ENCODE data around the gene TMEM131L. TPM values are rescaled to one million over a fixed set of nuclear protein-coding genes. Genes with fewer than 3 reads are reported as not detected.

Gene TMEM131L
- total RNA-seq, 1 donor from 2014 or later = 29.8 TPM

DNA sequence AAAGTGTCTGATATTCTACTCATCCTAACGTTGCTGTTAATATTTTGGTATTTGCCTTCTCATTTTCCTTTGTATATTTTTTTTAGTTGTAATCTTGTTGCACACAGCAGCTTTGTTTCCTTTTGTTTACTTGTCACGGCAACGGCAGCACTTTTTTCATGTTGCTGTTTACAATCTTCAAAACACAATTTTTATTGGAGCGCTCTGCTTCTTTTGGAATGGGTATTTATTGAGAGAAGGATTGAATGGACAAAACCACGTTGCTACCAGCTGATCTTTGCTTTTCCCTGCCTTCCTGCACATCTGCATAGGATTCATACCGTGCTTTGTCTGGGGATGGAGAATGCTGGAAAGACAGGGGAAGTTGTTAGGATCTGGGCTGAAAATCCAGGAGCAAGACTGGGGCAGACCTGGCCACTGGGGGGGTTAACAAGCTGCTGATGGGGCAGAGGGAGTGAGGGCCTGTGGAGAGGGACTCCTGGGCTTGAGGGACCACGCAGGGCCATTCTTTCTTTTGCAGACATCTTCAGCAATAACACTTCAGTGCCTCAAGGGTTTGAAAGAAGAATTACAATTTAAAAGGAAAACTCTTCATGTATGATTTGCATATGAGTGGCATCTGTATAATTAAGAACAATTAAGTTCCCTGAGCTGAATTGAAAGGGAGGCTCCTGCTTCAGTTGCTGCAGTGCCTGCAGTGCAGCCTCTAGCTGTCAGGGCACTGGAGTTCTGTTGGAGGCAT is 69.8 kb downstream of the TMEM131L start:
- Mint-ChIP-seq H3K4me1 (ENCODE audit: unreplicated experiment) (peaks cover 32% of the 10 kb centered on the region), H3K4me3 (ENCODE audit: unreplicated experiment) (no peak overlapping the region), H3K36me3 (ENCODE audit: low read depth, unreplicated experiment) (peaks cover 19% of the 10 kb centered on the region), H3K27me3 (ENCODE audit: unreplicated experiment) (peaks cover 7% of the 10 kb centered on the region), H3K27ac (ENCODE audit: unreplicated experiment) (peak overlapping the region; percentile 95), H3K9me3 (ENCODE audit: unreplicated experiment) (no peaks in the 10 kb centered on the region)
- TF ChIP-seq, protein P1, sequence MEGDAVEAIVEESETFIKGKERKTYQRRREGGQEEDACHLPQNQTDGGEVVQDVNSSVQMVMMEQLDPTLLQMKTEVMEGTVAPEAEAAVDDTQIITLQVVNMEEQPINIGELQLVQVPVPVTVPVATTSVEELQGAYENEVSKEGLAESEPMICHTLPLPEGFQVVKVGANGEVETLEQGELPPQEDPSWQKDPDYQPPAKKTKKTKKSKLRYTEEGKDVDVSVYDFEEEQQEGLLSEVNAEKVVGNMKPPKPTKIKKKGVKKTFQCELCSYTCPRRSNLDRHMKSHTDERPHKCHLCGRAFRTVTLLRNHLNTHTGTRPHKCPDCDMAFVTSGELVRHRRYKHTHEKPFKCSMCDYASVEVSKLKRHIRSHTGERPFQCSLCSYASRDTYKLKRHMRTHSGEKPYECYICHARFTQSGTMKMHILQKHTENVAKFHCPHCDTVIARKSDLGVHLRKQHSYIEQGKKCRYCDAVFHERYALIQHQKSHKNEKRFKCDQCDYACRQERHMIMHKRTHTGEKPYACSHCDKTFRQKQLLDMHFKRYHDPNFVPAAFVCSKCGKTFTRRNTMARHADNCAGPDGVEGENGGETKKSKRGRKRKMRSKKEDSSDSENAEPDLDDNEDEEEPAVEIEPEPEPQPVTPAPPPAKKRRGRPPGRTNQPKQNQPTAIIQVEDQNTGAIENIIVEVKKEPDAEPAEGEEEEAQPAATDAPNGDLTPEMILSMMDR (IDR thresholded peaks at IDR 0.05; ENCODE audit: unreplicated experiment) = no peak
- no peak for DNase-seq (ENCODE audit: low spot score)

DNA sequence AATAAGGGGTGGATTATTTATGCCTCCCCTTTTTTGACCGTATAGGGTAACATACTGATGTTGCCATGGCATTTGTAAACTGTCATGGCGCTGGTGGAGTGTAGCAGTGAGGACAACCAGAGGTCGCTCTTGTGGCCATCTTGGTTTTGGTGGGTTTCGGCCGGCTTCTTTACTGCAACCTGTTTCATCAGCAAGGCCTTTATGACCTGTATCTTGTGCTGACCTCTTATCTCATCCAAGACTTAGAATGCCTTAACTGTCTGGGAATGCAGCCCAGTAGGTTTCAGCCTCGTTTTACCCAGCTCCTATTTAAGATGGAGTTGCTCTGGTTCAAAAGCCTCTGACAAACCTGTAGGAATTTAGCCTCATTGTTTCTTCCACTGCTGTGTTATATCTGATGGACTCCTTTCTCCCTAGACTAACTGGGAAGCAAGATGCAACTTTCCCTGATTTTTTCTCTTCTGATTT is 71.4 kb downstream of the TMEM131L start:
- H3K27me3 Mint-ChIP-seq (ENCODE audit: unreplicated experiment) = peaks cover 9% of the 10 kb centered on the region
- no peak overlapping the region for H3K27ac Mint-ChIP-seq (ENCODE audit: unreplicated experiment)
- no peak for DNase-seq (ENCODE audit: low spot score)
- H3K4me3 Mint-ChIP-seq (ENCODE audit: unreplicated experiment) = peak overlapping the region; percentile 7
- H3K9me3 Mint-ChIP-seq (ENCODE audit: unreplicated experiment) = no peaks in the 10 kb centered on the region
- TF ChIP-seq, protein P1 (IDR thresholded peaks at IDR 0.05; ENCODE audit: unreplicated experiment) = no peak
- peaks cover 23% of the 10 kb centered on the region for H3K36me3 Mint-ChIP-seq (ENCODE audit: low read depth, unreplicated experiment)
- H3K4me1 Mint-ChIP-seq (ENCODE audit: unreplicated experiment) = peaks cover 25% of the 10 kb centered on the region

DNA sequence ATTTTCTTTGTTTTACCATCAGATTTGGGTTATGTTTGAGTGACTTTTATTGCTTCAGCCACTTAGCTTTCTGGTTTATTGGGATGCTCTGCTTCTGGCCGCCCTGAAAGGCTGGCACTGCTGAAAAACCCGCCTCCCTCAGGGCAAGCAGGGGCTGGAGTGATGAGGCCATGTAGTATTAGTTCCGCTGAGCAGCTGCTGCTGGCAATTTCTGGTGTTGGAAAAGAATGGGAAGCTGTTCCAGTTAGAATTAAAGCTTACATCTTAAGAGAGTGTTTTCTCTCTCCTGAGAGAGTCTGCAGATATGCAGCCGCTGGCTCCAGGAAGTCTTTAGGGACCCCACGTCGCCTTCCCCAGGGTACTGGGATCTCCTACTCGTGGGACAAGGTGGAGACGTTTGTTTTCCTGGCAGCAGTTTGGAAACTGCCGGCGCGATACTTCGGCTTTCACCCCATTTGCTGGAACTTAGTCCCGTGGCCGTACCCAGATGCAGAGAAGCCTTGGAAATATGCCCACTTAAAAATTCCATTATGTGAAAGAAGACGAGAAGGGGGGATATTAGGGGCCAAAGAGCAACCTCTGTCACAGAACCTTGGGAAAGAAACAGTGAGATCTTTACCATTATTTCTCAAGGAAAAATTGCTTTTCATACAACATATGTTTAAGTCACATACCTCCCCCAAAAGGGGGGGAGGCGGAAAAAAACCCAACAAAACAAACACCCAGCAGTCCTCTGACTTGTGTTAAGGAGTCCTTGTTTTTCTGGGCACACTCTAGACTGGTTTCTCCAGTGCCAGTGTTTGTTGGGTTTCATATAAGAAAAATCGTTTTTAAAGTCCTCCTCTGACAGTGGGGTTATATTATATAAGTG is 72.6 kb downstream of the TMEM131L start:
- Mint-ChIP-seq H3K4me3 (ENCODE audit: unreplicated experiment) (no peak overlapping the region), H3K36me3 (ENCODE audit: low read depth, unreplicated experiment) (peaks cover 23% of the 10 kb centered on the region), H3K9me3 (ENCODE audit: unreplicated experiment) (no peaks in the 10 kb centered on the region), H3K27ac (ENCODE audit: unreplicated experiment) (no peak overlapping the region), H3K27me3 (ENCODE audit: unreplicated experiment) (peaks cover 9% of the 10 kb centered on the region), H3K4me1 (ENCODE audit: unreplicated experiment) (peaks cover 23% of the 10 kb centered on the region)
- TF ChIP-seq, protein P1 (IDR thresholded peaks at IDR 0.05; ENCODE audit: unreplicated experiment) = no peak
- no peak for DNase-seq (ENCODE audit: low spot score)

DNA sequence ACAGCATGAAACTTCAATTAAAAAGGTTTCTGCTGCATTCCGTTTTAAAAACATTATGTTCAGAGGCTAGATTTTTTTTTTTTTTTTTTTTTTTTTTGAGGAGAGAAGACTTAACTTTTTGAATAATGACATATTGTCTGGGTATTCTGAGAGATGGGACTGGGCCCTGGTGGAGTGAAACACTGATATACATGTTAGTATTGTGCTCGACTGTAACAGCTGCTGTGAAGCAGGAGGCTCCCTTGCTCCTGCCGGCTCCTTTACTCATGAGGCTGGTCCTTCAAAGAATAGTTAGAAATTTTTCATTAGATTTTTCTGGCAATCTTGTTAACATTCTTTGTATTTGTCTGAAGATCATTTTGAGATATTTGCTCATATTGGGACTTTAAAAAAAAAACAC is 73.3 kb downstream of the TMEM131L start:
- H3K27me3 Mint-ChIP-seq (ENCODE audit: unreplicated experiment) = peaks cover 9% of the 10 kb centered on the region
- no peak overlapping the region for H3K27ac Mint-ChIP-seq (ENCODE audit: unreplicated experiment)
- peaks cover 23% of the 10 kb centered on the region for H3K4me1 Mint-ChIP-seq (ENCODE audit: unreplicated experiment)
- no peaks in the 10 kb centered on the region for H3K9me3 Mint-ChIP-seq (ENCODE audit: unreplicated experiment)
- DNase-seq (ENCODE audit: low spot score) = no peak
- peaks cover 19% of the 10 kb centered on the region for H3K36me3 Mint-ChIP-seq (ENCODE audit: low read depth, unreplicated experiment)
- H3K4me3 Mint-ChIP-seq (ENCODE audit: unreplicated experiment) = no peak overlapping the region
- TF ChIP-seq, protein P1 (IDR thresholded peaks at IDR 0.05; ENCODE audit: unreplicated experiment) = no peak

All from endothelial cell (in vitro differentiated cells).